LoVo (cell line): Measurements from ENCODE around the gene PRUNE1.
A peak's percentile ranks its signal among the peaks of the same experiment; 100 is the strongest.

Experiments
- DNase-seq: peaks from one replicate; pipeline ENCODE4 v3.0.0-alpha.2; 2016; ENCODE audit warnings: low spot score

Gene PRUNE1

DNA sequence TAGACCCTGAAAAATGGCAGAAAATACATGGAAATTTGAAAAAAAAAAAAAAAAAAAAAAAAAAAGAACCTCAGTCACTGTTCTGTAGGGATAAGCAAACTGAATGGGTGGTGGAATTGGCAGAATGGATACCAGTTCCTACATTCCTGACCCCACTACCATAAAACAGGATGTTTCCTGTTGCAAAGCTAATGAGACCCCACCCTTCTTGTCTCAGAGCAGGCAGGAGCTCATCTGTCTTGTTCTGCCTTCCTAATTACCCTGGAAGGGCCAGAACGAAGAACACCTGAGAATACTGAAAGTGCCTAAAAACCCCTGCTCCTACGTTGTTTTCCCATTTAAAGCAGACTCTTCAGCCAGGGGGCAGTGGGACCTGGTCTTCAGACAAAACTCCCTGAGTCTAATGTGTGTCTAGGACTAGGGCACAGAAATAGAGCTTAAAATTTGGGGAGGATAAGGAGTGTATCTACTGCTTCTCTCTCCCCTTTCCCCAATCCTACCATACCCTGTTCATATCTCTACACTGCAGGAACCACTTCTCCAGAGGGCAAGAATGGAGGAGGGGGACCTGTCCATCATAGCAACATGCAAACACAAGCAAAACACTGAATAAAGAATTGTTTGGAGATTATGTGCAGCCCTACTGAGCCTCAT, 43.2 kb downstream of the PRUNE1 start:
- no peak for DNase-seq

GRCh38 chr1:151054971-151055547, 46.8 kb downstream of the PRUNE1 start:
- DNase-seq: no peak

DNA sequence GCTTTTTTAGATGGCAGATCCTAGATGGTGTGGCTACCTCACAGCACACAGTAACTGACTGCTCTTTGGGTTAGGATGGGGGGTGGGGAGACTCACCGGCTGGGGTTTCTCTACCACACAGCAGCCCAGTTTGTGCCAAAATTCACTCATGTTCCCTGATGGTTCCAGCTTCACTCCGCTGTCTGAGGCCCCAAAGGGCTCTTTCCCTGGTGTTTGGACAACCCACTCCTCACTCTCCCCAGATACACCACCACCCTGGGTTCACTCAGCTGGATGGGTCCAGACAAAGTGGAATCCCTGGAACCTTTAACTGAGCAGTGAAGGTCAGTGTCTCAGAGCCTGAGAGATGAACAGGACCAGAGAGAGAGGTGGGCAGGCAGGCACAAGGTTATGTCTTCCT, 47.3 kb downstream of the PRUNE1 start:
- no peak for DNase-seq

- no peak for DNase-seq
These were observed 47.9 kb downstream of the PRUNE1 start for GRCh38 chr1:151056149-151056548.

DNA sequence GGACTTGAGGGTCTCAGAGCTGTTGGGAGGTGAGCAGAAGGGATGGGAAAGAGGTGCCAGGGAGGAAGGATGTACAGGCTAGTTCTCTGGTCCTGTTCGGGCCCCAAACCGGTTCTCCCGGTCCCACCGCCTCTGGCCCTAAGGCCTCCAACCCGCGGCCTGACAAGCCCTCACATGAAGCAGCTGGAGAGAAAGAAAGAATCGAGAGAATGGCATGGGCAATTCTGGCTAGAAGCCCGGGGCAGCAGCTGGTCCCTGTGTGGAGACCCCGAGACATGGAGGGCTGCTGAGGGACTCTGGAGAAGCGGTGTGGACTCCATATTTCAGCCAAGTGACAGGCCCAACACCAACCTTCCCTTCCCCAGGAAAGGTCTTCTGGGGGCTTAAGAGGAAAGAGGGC, 50.4 kb downstream of the PRUNE1 start:
- DNase-seq: peak; percentile 49

DNA sequence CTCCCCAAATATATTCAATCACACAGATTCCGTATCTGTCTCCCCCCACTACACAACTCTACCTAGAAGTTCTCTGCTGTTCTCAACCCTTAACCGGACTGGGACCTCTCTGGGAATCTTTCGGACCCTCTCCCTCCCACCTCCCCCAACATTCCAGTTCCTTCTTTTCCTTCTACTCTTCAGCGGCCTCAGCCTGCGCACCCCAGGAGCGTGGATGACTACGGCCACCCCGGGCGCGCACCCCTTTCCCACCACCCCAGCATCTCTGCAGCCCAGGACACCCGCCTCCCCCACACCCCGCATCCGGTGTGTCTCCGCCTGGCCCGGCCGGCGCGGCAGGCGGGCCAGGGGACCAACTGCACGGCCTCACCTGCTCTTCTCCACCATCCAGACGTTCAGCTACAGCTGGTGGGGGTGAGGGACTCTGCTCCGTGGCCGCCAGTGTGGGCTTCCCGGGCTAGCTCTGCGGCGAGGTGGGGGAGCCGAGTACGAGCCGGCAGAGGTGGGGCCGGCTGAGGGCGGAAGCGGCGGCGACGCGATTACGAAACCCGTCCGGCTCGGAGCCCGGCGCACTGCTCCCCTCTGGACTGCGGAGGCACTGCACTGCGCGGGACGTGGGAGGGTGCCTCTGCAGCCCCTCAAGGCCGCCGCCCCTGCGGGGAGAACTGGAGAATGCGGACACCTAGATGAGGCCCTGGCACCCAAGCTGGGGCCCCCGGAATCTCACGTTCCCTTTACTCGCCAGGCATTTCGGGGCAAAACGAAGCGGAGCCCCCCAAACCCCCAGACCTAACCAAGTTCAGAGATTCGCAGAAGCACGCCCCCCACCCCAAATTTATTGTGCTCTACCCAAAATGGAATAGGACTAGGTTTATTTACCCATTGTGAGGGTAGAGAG, 51.1 kb downstream of the PRUNE1 start, which contains the start of gene CDC42SE1:
Gene CDC42SE1, minus strand, starts transcription at position 514 of the 898 bp plus-strand sequence. CDS start 3,892 bp downstream, outside the sequence.
- peak; percentile 88 for DNase-seq

DNA sequence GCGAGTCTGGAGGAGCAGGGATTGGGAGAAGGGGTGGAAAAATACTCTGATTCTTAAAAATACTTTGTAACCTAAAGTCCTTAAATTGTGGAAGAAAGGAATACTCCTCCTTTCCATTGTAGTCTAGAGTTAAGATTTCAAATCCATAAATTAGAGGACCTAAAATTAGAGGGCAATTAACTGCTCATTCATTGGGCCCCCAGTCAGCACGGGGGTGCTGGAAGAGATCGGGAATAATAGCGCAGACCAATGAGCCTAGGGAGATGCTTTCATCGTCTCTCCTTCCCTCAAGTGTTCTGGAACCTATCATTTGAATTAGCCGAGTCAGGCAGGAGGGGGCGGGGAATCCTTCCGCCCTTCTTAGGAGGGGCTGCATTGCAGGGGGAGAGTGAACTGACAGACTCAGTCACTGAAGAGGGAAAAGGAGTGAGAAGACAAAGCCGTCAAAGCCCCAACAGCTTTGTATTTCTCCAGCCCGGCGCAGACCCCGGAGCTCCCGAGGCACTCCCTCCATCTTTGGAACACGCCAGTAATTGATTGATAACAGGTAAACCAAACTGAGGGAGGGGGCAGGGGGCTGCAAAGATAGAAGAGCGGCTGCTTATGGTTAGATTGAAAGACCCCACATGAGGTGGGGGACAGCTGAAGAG, 51.9 kb downstream of the PRUNE1 start, which contains the start of gene MLLT11:
Gene MLLT11, plus strand, starts transcription at position 391 of the 650 bp plus-strand sequence. CDS start 6,828 bp downstream, outside the sequence.
- DNase-seq: no peak

DNA sequence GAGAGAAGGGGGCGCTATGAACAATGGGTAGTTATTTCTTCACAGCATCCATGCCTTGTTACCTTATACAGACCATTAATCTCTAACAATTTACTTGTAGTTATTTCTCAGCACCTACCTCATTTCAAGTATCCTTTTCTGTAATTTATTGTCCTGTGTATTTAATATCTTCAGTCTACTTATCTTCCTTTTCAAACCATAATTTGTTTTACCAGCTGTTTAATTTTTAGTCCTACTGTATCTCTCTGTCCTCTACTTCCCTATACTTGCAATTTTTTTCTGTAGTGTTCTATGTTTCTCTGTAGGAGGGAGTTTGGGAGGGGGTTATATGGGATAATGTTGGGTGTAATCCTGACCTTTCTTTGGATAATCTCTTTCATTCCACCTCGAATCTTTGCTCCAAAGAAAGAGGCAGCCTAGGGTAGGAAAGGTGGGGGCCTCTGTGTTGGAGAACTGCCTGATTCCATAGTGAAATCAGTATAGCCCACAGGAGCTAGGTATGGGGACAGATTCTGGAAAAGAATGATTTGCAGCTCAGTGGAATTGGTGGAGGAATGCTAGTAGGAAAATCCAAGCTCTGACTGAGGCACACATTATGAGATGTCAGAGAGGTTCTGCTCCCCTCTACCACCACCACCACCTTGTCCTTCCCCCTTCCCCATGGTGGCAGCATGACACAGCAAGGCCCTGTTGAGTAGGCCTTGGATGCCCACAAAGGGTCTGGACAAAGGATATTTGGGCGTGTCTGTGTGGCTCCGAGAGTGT, 52.6 kb downstream of the PRUNE1 start:
- DNase-seq: no peak

GRCh38 chr1:151061704-151062103, 53.5 kb downstream of the PRUNE1 start:
- DNase-seq: no peak

GRCh38 chr1:151062741-151063371, 54.6 kb downstream of the PRUNE1 start:
- no peak for DNase-seq

GRCh38 chr1:151065089-151065645, 56.9 kb downstream of the PRUNE1 start:
- DNase-seq: no peak

DNA sequence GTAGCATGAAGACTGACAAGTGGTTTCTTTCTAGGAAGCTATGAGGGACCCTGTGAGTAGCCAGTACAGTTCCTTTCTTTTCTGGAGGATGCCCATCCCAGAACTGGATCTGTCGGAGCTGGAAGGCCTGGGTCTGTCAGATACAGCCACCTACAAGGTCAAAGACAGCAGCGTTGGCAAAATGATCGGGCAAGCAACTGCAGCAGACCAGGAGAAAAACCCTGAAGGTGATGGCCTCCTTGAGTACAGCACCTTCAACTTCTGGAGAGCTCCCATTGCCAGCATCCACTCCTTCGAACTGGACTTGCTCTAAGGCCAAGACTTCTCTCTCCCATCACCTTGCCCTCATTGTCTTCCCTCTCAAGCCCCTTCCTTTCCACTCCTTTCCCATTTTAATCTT, 58.9 kb downstream of the PRUNE1 start:
- no peak for DNase-seq

DNA sequence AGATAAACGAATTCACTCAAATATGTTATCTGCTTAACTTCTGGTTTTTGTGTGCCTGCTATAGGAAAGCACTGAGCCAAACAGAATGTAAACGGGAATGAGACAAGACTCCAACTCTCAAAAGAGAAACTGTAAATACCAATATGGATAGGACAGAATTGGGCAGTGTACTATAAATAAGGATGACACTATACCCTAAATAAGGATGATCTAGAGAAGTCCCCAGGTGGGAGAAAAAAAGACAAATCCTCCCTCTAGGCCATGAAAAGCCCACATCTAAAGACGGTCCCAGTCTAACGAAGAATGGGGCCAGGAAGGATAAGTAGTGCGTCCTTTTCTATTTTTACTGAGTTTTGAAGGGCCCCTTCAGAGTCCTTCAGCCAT, 60.8 kb downstream of the PRUNE1 start:
- no peak for DNase-seq

DNA sequence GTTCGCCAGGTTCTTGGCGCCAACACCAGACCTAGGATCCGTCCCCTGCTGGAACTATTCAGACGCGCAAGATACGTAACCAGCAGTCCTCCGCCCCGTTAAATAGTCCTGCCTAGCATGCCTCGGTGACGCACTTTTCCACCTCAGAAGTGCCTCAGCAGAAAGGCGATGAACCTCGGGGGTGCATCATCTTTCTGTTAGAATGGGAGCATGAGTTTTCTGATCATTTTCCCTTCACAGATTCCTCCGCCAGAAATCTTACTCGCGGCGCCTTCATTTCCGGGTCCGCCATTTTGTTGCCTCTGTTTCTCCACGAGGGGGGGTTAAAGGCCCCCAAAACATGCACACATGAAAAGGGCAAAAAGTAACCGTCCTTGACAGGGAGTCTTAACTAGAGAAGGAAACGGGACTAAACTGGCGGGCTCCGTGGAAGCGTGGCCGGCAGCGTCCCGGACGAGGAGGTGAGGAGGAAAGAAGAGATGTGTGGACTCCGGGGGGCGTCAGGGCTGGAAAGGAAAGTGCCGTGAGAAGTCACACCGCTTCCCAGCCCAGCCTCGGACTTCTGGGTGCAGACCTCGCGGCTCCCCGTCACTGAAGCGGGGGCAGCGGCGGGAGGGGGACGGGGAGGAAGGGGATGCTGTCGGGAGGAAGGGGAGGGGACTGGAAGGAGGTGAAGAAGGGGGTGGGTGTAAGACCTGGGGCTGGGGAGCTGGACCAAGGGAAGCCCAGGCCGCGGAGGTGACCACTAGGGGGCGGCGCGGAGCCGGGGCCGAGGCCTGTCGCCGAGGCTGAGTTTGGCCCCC, 62.4 kb downstream of the PRUNE1 start, which contains the start of gene GABPB2:
Gene GABPB2, plus strand, starts transcription at position 288 of the 803 bp plus-strand sequence. CDS start 17,429 bp downstream, outside the sequence.
- DNase-seq: peak; percentile 93

GRCh38 chr1:151072224-151072623, 64.0 kb downstream of the PRUNE1 start:
- DNase-seq: no peak
